HFF-Myc (cell line): ENCODE results near the gene AMOT.

Source experiments
- DNase-seq: peaks from one replicate; pipeline ENCODE4 v3.0.0-alpha.2; 2011; ENCODE audit warnings: low read depth; ENCODE audit errors: extremely low read depth
- H3K4me3 ChIP-seq: replicated peaks from 2 replicates; pipeline ENCODE4 v1.5.1; 2011; ENCODE audit warnings: low read depth, mild to moderate bottlenecking, control low read depth, low read length
- TF ChIP-seq, protein P1 (sequence below): IDR thresholded peaks from 2 replicates; pipeline ENCODE4 v1.5.1; 2012; ENCODE audit warnings: mild to moderate bottlenecking, low read depth, low read length, control low read depth; ENCODE audit errors: missing control alignments

The AMOT gene

GRCh38 chrX:112841820-112842157 lies 1.2 kb upstream of the AMOT start:
- 0 out of 2 replicates have a peak overlapping the region, but pooled peaks have one; percentile 15 for H3K4me3 ChIP-seq
- no peak for DNase-seq
- TF ChIP-seq, protein P1, sequence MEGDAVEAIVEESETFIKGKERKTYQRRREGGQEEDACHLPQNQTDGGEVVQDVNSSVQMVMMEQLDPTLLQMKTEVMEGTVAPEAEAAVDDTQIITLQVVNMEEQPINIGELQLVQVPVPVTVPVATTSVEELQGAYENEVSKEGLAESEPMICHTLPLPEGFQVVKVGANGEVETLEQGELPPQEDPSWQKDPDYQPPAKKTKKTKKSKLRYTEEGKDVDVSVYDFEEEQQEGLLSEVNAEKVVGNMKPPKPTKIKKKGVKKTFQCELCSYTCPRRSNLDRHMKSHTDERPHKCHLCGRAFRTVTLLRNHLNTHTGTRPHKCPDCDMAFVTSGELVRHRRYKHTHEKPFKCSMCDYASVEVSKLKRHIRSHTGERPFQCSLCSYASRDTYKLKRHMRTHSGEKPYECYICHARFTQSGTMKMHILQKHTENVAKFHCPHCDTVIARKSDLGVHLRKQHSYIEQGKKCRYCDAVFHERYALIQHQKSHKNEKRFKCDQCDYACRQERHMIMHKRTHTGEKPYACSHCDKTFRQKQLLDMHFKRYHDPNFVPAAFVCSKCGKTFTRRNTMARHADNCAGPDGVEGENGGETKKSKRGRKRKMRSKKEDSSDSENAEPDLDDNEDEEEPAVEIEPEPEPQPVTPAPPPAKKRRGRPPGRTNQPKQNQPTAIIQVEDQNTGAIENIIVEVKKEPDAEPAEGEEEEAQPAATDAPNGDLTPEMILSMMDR, result no peak

DNA sequence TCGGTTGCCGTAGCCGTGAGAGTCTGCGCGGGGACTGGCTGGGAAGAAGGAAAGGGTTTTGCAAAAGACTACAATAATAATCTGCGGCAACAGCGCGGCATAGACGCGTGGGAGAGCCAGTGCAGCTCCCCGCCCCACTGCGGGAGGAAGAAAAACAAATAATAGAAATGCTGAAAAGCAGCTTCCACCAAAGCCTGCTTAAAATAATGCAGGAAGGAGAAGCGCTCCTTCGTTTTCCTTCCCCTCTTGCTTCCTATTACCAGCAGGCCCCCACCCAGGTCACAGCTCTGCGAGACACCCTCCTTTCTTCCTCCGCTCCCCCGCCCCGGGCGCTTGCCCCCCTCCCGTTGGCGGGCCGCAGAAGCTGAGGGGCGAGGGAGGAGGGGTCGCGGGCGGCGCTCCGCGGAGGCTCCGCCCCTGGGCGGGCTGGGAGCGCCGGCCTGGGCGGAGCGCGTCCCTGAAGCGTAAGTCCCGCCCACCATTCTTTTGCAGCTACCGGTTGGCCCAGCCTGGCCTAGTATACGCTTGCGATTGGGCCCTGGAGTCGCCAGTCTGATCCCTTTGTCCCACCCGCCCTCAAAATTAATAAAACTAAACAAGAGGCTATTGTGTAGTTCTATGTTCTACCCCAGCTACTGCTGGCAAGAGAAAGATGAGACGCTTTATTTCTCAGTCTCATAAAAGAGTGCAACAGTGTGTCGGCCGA lies 636 bp upstream of the AMOT start:
- TF ChIP-seq, protein P1, result no peak
- DNase-seq, result peak; percentile 58
- H3K4me3 ChIP-seq, result peak overlapping the region; percentile 59

DNA sequence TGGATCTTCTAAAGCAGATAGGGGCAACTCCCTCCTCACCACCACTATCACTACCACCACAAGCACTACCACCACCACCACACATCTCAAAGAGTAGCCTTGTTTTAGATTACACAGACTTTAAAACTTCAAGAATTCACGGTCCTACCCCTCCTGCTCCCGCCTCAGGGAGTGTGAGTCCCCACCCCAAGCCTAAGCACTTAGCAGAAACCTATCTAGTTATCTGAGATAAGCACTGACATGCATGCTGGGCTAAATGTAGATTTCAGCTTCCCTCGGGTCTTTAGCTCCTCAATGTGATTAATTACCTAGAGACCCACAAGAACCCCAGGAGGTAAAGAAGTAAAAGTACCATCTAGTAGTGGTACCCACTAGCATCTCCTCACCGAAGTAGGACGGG lies 775 bp downstream of the AMOT start:
- TF ChIP-seq, protein P1, result no peak
- no peak for DNase-seq
- peak overlapping the region; percentile 59 for H3K4me3 ChIP-seq

DNA sequence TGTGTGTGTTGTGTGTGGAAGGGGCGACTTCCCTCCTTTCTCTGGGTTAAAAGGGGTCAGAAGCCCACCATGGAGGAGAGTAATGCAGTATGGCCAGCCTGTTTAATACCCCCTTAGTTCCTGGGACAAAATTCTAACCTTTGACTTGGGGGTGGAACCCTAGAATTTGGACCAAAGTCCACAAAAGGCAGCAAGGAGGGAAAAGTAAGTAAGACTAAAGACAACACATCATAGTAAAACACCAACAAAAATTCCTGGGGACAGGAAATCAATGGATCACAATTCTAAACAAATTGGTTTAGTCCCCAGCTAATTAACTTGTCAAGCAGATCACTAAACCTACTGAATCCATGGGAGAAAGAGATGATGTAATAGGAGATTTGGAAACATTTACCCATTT lies 3.1 kb downstream of the AMOT start:
- no peak overlapping the region for H3K4me3 ChIP-seq
- DNase-seq, result no peak
- TF ChIP-seq, protein P1, result no peak

DNA sequence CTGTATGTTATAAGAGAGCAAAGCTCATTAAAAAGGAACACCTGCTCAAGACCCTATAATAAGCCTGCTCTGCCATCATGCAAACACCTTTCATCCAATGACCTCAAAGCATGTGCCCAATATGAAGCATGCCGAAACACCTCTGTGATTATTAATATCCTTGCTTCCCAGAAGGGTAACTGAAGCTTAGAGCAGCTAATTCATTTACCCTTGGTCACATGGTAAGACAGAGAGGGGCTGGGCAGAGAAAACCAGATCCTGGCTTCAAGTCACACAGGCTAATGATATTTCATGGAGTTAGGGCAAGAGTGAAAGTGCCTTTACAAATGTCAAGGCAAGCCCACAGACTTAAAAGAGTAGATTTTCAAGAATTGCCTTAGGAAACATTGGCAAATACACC lies 5.6 kb downstream of the AMOT start:
- DNase-seq, result no peak
- no peak overlapping the region for H3K4me3 ChIP-seq
- TF ChIP-seq, protein P1, result no peak

DNA sequence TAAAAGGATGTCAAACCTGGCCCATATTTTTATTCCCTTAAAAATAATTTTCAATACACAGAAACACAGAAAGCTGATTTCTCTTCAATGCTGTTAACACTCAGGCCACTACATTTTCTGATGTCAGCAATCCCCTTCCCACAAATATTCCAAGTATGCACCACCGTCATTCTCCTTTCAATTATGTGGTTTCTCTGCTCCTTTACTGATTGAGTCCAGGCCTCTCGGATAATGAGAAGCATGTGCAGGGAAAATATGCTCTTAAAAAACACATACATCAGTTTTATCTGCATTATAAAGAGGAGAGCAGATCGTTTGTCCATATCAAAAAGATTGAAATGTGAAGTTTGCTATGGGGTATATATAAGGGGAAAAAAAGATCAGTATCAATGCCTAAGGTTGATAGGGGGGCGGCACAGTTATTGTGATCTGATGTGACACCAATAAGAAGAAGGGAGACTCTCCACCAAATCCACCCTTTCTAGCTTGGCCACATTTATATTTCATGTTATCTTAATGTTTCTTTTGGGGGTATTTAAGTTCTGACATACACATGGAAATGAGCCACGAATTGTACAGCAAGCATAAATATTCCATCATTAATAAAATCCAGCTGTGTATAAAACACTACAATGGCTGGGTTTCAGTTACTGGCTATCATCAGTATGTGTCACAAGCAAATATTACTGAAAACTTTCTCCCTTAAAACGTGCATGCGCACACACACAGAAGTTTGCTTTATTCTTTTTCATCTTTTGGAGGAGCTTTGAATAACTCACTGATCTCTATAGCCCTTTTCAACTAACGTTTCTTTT lies 6.4 kb downstream of the AMOT start:
- peak; percentile 72 for DNase-seq
- H3K4me3 ChIP-seq, result no peak overlapping the region
- TF ChIP-seq, protein P1, result no peak
